Limb (tissue), 2 donors: Measurements from ENCODE around the gene GPC2.
"Not testable (repeated sequence)": the region's sequence is repeated elsewhere in the genome, so short reads cannot be mapped to it uniquely, and the experiment has no call there.

Source experiments
- DNase-seq, 2 donors: peaks; one replicate each; pipeline ENCODE4 v3.0.0-alpha.2; 2016; ENCODE audit errors: extremely low spot score in 2 of 2

GPC2 gene

DNA sequence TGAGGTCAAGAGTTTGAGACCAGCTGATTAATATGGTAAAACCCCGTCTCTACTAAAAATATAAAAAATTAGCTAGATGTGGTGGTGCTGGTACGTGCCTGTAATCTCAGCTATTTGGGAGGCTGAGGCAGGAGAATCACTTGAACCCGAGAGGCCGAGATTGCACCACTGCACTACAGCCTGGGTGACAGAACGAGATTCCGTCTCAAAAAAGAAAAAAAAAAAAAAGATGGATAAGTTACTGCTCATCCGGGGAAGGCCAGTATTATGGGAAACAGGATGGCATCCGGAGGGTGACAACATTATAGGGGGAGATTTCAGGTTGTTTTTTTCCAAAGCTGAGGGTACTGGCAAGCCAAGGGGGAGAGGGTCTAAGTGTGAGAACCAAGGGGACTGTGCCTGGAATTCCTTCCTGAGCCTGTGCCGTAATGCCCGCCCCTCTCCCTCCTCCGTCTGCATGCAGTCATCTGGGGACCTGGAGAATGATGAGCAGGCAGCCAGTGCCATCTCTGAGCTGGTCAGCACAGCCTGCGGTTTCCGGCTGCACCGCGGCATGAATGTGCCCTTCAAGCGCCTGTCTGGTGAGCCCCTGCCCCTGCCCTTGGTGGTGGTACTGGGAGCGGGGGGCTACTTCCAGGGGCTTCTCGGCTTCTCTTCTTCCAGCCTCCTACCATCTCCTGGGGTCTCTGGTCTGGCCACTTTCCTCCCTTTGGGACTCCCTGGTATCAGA lies 24.1 kb downstream of the GPC2 start:
- DNase-seq: no peak

- no peak for DNase-seq
Observed at GRCh38 chr7:100152404-100152803, 24.8 kb downstream of the GPC2 start.

- peak; percentile 97 to 99 for DNase-seq
Observed at GRCh38 chr7:100148559-100149328, 28.4 kb downstream of the GPC2 start, which contains the start of gene LAMTOR4. Gene LAMTOR4 (plus strand): TSS chr7:100148918. CDS start chr7:100148973, 55 bp downstream.

- no peak for DNase-seq
Observed at GRCh38 chr7:100148225-100148558, 29.0 kb downstream of the GPC2 start.

GRCh38 chr7:100147278-100147677 lies 29.9 kb downstream of the GPC2 start:
- no peak for DNase-seq

- not testable (repeated sequence) for DNase-seq
Observed at GRCh38 chr7:100146350-100146749, 30.8 kb downstream of the GPC2 start.

DNA sequence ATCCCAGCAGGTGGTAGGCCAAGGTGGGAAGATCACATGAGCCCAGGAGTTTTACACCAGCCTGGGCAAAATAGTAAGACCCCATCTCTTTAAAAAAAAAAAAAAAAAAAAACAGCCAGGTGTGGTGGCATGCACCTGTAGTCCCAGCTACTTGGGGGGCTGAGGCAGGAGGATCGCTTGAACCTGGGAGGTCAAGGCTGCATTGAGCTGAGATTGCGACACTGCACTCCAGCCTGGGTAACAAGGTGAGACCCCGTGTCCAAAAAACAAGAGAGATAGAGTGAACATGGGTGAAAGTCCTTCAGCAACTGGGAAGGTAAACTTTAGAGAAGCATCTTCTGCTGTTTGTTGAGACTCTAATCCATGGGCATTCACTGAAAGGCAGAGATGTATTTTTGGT lies 34.7 kb downstream of the GPC2 start:
- no peak for DNase-seq

- DNase-seq: no peak
Observed at GRCh38 chr7:100141555-100141949, 35.6 kb downstream of the GPC2 start.

GRCh38 chr7:100137851-100138760 lies 39.1 kb downstream of the GPC2 start:
- DNase-seq: no peak

DNA sequence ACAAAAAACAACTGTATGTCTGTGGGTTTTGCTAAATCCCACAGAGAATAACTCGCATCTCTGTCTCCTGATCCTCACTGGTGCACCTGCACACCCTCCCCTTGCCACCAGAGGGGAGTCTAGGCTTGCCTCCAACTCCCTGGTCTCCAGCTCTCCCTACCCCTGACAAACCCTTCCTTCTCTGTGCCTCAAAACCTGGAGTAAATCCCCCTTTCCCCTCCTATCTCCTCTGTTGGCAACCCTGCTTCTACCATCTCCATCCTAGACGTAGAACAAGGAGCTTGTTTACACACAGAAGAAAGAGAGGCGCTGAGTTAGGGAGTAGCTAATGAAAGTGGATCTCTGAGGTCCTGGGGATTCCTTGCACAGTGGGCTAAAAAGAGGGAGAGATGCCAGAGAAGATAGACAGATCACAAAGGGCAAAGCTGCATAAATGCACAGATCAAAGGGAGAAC lies 44.5 kb downstream of the GPC2 start:
- peak; percentile 45 to 72 for DNase-seq

- no peak for DNase-seq
Observed at GRCh38 chr7:100132126-100132525, 45.1 kb downstream of the GPC2 start.

DNA sequence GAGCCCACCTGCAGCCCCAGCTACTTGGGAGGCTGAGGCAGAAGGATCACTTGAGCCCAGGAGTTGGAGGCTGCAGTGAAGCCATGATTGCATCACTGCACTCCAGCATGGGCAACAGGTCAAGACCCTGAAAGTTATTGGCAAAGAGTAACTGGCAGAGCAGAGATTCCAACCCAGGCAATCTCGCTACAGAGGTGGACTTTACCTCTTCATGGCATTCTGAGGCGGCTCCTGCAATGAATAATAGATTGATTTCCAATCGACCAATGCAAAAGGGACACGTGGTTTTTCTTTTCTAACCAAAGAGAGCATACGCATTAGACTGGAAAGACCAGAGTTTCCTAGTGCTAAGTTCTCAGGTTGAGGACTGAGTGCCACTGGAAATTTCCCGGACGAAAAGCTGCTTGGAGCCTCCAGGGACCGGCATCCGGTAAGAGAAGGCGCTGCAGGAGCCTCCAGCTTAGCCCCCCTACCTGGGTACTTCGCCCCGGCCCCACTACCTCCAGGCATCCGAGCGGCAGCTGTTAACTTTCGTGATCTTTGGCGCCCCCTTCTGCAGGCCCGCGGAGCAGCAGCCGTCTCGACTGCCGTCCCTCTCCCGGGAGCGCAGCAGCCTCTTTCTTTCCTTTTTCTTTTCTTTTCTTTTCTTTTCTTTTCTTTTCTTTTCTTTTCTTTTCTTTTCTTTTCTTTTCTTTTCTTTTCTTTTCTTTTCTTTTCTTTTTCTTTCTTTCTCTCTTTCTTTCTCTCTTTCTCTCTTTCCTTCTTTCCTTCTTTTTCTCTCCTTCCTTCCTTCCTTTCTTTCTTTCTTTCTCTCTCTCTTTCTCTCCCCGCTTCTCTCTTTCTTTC lies 46.4 kb downstream of the GPC2 start:
- DNase-seq: peak; percentile 66 to 90

DNA sequence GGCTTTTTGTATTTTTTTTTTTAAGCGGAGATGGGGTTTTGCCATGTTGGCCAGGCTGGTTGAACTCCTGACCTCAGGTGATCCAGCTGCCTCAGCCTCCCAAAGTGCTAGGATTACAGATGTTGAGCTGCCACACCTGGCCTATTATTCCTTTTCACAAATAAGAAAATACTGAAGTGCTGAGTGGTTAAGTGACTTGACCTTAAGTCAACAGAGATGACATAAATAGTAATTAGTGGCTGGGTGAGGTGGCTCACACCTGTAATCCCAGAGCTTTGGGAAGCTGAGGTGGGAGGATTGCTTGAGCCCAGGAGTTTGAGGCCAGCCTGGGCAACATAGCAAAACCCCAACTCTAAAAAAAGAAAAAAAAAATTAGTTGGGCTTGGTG lies 47.0 kb downstream of the GPC2 start:
- DNase-seq: not testable (repeated sequence)

DNA sequence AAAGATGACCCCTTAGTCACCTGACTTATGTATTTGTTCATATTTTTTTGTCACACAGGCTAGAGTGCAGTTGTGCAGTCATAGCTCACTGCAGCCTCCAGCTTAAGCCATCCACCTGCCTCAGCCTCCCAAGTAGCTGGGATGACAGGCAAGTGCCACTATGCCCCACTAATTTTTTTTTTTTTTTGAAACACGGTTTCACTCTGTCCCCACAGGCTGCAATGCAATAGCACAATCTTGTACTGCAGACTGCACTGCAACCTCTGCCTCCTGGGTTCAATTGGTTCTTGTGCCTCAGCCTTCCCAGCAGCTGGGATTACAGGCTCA lies 48.6 kb downstream of the GPC2 start:
- no peak for DNase-seq

GRCh38 chr7:100127866-100128636 lies 49.1 kb downstream of the GPC2 start:
- DNase-seq: peak in 1 of 2 donors; percentile 64

GRCh38 chr7:100126931-100127865 lies 50.0 kb downstream of the GPC2 start, which contains the start of gene MBLAC1:
Gene MBLAC1 (plus strand): TSS chr7:100126967. CDS start chr7:100127396, 429 bp downstream.
- peak; percentile 93 to 96 for DNase-seq

- DNase-seq: no peak
Observed at GRCh38 chr7:100126239-100126930, 50.8 kb downstream of the GPC2 start.
